NB4 (cell line): Measurements from ENCODE around the gene ITGA11.

Source experiments
- CTCF ChIP-seq: IDR thresholded peaks from one replicate; pipeline ENCODE4 v1.5.1; 2012; ENCODE audit warnings: low read depth, low read length
- MYC ChIP-seq: IDR thresholded peaks from 2 replicates; pipeline ENCODE4 v1.6.1; 2011; ENCODE audit warnings: low read depth, low read length

GRCh38 chr15:68268405-68268804 is 163.6 kb downstream of the ITGA11 start:
- TF ChIP-seq CTCF (no peak), MYC (no peak)
